GM06990 (cell line): ENCODE data around the gene ZNF407.

Experiments used
- DNase-seq: peaks from one replicate; pipeline ENCODE4 v3.0.0-alpha.2; 2011; ENCODE audit not compliant: insufficient read length; ENCODE audit errors: extremely low read depth
- H3K27me3 ChIP-seq: replicated peaks from 2 replicates; pipeline ENCODE4 v1.6.0; 2011; ENCODE audit warnings: low read length; ENCODE audit not compliant: control insufficient read depth, insufficient read depth
- H3K36me3 ChIP-seq: 2 replicates; pipeline ENCODE4 v1.5.1; 2011; ENCODE audit warnings: low read length; ENCODE audit not compliant: control insufficient read depth, insufficient read depth
- H3K4me3 ChIP-seq: replicated peaks from 2 replicates; pipeline ENCODE4 v1.5.1; 2011; ENCODE audit warnings: low read depth, mild to moderate bottlenecking, control low read depth, low read length
- CTCF ChIP-seq: IDR thresholded peaks from 2 replicates; pipeline ENCODE4 v1.5.1; 2011; ENCODE audit warnings: low read length, control low read depth, mild to moderate bottlenecking, inconsistent platforms; ENCODE audit not compliant: insufficient read depth, poor library complexity, severe bottlenecking

Gene ZNF407

GRCh38 chr18:75070625-75071483 lies 473.2 kb downstream of the ZNF407 start:
- H3K36me3 ChIP-seq: no peaks in the 10 kb centered on the region
- H3K27me3 ChIP-seq: no peaks in the 10 kb centered on the region; the same call in 1 of the 2 replicates
- DNase-seq: peak; percentile 63
- H3K4me3 ChIP-seq: peak overlapping the region; percentile 16
- TF ChIP-seq CTCF: no peak

- H3K36me3 ChIP-seq: no peaks in the 10 kb centered on the region
- TF ChIP-seq CTCF: no peak
- H3K4me3 ChIP-seq: no peak overlapping the region
- no peak for DNase-seq
- no peaks in the 10 kb centered on the region; the same call in 1 of the 2 replicates for H3K27me3 ChIP-seq
Observed at GRCh38 chr18:75071484-75071785, 473.8 kb downstream of the ZNF407 start.

- no peak for DNase-seq
- H3K4me3 ChIP-seq: no peak overlapping the region
- TF ChIP-seq CTCF: no peak
- no peaks in the 10 kb centered on the region; the same call in 1 of the 2 replicates for H3K27me3 ChIP-seq
- no peaks in the 10 kb centered on the region for H3K36me3 ChIP-seq
Observed at GRCh38 chr18:75071866-75072671, 474.4 kb downstream of the ZNF407 start.

GRCh38 chr18:75072672-75073371 lies 475.2 kb downstream of the ZNF407 start:
- Histone ChIP-seq H3K27me3 (no peaks in the 10 kb centered on the region; the same call in 1 of the 2 replicates), H3K36me3 (no peaks in the 10 kb centered on the region), H3K4me3 (no peak overlapping the region)
- no peak for DNase-seq
- no peak for TF ChIP-seq CTCF

- DNase-seq: no peak
- TF ChIP-seq CTCF: no peak
- Histone ChIP-seq H3K27me3 (no peaks in the 10 kb centered on the region; the same call in 1 of the 2 replicates), H3K36me3 (no peaks in the 10 kb centered on the region), H3K4me3 (no peak overlapping the region)
Observed at GRCh38 chr18:75073654-75074053, 476.0 kb downstream of the ZNF407 start.
